ENCODE results near the gene EVX1.

The EVX1 gene

DNA sequence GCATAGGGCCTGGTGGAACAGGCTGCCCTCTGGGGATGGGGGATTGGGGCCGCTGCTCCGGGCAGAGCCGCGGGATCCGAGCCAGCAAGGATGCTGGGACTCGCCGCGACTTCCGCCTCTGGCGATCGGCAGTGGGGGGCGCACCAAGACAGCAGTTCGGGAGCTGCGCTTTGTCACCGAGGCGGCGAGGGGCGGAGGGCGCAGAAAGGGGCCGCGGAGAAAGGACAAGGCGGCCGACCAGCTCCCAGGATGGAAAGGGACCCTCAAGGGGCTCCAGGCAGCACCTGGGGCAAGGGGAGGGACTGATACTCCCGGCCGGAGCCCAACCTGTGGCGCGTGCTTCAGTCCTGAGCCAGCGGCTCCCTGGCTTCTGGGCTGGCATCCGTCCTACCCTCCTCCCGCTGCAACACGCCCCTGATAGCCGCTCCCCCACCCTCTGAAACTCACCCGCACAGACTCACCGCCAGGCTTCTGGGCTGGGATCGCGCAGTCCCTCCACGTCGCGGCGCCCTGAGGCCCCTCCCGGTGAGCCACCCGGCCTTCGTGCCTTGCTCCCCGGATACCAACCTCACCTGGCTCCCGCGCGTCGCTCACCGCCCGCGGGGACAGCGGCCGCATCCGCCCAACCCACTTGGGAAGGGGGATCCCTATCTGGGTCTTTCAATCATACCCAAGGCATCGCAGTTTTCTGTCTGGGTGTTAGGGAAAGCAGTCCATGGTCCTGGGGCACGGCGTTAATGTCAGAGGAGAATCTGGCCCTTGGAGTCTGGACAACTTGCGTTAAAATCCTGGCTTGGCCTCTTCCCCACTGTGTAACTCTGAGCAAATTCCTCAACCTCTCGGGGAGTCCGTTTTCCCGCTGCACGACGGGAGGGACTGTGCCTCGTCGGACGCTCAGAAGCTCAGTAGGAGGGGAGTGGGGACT is 7.0 kb upstream of the EVX1 start:
- DNase-seq (ENCODE audit: low read depth) = no peak

DNA sequence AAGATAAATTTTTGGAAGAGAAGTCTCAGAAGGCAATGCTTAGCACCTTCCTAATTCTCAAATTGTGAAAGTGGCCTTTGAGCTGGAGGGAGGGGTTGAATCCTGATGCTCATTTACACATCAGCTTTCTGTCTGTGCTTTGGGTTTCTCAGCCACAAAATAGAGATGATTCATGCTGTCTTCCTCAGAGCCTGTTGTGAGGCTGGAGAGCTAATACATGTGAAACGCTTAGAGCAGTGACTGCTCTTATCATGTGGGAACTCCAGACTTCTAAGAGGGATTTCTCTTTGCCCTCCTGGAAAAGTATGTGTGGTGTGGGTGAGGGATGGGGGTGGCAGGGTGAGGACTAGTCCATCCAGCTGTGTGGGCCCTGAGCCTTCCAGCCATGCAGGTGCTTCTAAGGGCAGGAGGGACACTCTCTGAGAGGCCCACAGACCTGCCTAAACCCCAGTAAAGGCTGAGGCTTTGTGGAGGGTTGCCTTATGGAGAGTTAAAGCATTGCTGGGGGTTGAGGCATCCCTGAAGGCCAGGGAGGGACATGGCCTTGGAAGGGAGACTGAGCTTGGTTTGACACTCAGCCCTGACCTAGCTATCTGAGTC is 4.8 kb upstream of the EVX1 start:
- DNase-seq (ENCODE audit: low read depth) = no peak

DNA sequence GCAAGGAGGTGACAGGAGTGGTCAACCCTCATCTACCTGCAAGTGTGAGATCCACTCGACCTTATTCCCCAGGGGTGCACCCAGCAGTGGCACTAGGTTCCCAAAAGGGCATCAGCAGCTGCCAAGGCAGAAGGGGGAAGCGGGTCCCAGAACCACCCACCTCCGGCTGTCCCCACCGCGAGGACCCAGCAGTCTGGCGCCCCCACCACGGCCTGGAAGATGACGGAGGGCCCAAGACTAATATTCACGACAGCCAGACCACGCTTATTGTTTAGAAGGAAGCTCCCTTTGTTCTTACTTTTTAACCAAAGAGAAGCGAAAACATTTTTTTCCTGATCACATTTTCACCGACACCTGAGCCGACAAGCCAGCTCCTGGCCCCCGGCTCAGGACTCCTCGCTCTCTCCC is 3.6 kb upstream of the EVX1 start:
- no peak for DNase-seq (ENCODE audit: low read depth)

DNA sequence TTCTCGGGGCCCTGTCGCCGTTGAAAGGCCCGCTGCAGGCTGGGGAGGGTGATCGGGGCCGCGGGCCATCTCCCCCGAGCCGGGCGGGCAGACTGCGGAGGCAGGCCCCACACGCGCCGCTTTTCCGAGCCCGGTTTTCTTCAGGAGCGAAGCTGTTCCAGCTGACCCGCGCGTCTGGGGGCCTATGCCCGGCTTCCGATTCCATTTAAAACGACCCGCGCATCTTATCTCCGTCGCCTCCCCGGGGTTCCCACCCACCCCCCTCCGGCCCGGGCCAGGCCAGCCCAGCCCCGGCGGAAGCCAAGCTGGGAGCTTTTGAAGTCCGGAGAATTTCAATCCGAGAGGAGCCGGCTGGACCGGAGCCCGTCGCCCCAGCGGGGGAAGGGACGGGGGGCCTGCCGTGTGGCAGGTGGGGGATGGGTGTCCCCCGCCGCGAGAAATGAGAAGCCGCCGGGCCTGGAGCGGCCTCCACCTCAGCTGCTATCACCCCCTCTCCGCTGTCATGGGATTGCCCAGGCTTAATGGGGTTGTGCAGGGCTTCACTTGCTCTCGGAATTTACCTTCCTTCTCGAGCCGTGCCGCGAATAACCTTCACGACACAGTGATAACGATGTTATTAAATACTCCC is 3.1 kb upstream of the EVX1 start:
- no peak for DNase-seq (ENCODE audit: low read depth)

DNA sequence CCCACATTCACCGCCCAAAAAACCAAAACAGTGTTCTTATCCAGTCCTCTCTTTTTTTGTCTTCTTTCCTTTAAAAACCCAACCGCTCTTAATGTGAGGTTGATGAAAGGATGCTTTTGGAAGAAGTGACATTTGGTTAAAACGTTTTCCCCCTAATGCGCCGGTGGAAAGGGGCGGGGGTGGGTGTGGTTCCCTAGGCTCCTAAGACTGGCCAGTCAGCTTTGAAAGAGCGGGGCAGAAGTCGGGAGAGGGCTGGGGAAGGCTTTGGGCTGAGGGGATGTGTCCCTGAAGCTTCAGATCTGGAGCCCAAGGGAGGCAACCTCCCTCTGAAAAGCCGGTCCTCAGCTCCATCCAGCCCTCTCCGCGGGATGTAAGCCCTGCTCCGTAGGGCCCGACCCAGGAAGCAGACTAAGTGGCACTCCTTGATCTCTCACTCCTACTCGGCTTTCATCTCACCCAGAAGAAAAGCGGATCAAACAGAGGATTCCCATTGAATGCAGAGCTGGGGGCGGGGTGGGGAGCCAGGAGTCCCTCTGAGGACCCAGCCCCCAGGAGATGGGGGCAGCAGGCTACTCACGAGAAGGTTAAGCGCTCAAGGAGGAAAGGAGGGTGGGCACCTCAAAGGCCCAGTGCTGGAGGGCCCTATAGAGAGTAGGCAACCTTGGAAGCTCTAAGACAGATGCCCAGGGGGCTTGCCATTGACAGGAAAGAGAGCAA is 2.4 kb upstream of the EVX1 start:
- DNase-seq (ENCODE audit: low read depth) = no peak

DNA sequence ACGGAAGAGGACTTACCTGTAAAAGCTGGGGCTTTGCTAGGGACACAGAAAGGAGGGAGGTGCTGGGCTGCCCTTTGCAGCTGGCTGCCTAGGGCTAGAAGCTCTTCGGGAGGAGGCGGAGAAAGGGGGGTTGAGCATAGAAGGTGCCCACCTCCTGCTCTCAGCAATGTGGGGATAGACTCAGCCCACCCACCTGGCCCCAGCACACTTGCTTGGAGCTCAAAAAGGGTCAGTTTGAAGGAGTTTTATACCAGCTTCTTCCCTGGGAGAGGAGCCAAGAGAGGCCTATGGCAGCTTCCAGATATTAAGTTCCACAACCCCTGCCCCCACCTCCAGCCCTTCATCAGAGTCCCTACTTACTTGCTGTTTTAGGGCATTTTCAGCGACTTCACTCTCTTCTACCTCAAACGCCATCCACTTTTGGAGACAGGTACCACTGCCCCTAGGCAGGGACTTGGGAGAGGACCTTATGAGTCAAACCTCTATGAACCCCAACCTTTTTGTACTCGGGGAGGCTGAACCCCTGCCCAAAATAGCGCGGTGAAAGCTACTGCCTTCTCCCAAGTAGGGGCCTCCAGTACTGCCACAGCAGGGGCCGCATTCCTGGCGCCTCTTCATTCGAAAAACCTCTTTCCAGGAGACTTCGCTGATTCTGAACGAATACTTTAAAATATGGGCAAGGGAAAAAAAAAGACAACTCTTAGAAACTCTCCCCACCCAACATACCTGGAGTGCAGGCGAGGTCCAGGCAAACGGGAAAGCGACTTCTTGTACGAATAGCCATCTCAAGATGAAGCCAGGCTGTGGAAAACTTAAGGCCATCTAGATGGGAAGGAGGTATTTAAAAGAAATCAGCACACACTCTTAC is 1.2 kb upstream of the EVX1 start:
- DNase-seq (ENCODE audit: low read depth) = no peak

DNA sequence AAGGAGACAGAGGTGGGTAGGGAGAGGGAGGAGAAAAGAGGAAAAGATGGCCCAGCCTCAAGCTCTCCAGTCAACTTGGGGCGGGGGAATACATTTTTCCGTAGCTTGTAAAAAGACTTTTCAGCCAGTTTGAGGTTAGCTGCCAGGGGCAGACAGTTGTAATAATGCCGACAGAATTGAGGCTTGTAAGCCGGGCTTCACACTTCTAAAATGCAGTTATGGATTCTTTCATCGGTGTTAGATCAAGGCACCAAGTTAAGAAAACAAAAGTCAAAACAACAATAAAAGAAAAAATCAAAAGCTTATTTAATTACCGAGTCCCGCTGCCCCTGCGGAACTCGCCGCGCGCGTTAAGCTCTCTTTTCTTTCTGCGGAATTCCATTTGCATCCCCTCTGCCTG is 448 bp upstream of the EVX1 start:
- DNase-seq (ENCODE audit: low read depth) = no peak

DNA sequence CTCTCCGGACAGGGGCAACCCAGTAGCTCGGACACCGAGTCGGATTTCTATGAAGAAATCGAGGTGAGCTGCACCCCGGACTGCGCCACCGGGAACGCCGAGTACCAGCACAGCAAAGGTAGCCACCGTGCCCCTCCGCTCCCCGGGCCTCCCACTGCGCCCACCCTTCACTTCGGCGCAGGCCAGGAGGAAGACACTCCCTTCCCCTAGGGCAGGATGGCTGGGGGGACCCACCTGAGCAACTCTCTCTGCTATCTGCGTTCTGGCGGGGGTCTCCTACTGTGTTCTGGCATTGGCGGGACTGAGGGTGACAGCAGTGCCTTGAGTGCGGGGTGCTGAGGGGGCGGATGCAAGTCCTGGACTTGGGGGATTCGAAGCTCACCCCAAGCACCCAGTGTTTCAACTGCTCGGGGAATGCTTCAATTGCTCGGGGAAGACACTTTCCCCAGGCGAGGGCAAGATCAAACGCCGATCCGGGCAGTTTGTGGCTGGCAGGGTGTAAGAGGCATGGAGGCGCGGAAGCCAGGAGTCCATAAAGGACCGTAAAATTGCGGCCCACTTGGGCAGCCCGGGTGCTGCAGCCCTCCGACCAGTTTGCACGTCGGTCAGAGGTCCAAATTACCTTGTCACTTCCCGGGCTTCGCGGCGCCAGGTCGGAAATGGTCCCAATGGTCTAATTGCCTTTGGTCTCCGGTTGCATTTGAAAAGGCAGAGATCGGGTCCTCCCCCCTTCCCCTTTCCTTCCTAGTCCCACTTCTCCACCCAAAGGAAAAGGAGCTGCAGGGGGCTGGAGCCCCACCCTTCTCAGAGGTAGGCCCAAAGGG is 950 bp downstream of the EVX1 start:
- no peak for DNase-seq (ENCODE audit: low read depth)

DNA sequence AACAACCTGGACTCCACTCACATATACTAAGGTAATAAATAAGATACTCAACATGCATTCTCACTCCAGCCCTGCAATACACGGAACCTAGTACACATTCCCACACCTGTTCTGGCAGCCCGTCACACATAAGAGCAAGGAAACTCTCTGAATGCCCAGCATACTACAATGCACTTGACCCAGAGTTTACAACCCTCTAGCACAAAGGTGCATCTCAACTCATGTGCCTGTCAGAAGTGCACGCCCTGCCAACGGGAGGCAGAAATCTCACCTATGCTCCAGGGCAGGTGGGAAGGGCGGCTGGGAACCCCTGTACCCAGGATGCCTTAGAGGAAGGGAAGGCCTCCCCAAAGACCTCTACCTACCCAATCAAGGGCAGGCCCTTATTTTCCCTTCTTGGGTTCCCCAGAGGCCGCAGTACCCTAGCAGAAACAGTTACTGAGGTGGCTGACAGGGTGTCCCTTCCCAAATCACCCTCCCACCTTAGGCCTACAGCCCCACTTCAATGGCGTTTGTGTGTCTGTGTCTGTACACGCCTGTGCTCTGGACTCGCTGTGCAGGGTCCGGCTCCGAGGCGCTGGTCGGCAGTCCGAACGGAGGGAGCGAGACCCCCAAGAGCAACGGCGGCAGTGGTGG is 2.0 kb downstream of the EVX1 start:
- DNase-seq (ENCODE audit: low read depth) = no peak

DNA sequence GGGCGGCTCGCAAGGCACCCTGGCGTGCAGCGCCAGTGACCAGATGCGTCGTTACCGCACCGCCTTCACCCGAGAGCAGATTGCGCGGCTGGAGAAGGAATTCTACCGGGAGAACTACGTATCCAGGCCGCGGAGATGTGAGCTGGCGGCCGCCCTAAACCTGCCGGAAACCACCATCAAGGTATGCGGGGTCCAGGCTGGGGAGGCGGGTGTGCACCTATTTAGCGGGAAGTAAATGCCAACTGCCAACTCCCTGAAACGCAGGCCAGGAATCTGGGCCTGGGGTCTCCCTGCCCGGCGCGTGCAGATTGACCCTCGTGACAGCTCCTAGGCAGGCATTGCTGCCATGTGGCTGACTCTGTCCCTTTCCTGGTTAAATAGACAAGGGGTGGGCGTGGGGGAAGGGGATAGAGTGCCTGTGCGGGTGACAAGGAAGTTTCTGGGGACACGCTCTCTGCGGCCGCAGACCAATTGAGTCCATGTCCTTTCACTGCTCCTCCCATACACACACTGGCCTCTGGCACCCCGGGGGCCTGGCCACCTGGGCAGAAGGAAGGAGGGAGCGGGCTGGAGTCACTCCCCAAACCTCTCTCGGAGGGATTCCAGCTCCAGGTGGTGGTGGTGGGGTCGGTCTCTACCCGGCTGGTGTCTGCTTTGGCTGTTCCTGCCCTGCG is 2.7 kb downstream of the EVX1 start:
- DNase-seq (ENCODE audit: low read depth) = no peak

DNA sequence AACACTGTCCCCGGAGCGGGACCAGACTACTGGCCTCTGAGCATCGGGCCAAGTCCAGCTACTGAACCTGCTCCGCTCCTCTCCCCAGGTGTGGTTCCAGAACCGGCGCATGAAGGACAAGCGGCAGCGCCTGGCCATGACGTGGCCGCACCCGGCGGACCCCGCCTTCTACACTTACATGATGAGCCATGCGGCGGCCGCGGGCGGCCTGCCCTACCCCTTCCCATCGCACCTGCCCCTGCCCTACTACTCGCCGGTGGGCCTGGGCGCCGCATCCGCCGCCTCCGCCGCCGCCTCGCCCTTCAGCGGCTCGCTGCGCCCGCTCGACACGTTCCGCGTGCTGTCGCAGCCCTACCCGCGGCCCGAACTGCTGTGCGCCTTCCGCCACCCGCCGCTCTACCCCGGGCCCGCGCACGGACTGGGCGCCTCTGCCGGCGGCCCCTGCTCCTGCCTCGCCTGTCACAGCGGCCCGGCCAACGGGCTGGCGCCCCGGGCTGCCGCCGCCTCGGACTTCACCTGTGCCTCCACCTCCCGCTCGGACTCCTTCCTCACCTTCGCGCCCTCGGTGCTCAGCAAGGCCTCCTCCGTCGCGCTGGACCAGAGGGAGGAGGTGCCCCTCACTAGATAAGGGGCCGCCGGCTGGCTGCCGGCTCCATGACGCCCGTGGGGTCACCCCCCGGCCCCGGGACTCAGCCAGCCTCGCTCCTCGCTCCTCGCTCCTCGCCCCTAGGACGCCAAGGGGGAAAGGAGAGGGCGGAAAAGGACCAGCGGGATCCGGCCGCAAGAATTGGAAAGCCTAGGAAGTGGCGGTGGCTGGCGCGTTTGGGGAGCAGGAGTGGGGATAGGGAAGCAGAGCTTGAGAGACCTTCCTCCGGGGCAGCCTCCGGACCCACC is 3.4 kb downstream of the EVX1 start:
- no peak for DNase-seq (ENCODE audit: low read depth)

DNA sequence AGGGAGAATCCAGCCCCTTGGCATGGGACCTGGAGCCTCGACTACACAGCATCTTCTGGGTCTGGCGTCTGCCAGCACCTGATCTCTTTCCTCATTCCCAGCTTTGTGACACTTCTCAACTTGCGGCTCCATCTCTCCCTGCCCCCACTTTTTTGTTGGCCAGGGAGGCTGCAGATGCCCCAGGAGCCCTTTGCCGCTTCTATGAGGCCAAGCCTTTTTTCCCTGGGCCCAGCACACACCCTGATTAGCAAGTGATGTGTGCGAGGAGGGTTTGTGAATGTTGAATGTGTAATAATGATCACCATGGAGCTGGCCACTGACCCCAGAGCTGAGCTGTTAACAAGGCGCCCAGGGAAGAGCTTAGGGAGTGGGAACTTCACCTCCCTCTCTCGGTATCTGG is 4.4 kb downstream of the EVX1 start:
- no peak for DNase-seq (ENCODE audit: low read depth)

DNA sequence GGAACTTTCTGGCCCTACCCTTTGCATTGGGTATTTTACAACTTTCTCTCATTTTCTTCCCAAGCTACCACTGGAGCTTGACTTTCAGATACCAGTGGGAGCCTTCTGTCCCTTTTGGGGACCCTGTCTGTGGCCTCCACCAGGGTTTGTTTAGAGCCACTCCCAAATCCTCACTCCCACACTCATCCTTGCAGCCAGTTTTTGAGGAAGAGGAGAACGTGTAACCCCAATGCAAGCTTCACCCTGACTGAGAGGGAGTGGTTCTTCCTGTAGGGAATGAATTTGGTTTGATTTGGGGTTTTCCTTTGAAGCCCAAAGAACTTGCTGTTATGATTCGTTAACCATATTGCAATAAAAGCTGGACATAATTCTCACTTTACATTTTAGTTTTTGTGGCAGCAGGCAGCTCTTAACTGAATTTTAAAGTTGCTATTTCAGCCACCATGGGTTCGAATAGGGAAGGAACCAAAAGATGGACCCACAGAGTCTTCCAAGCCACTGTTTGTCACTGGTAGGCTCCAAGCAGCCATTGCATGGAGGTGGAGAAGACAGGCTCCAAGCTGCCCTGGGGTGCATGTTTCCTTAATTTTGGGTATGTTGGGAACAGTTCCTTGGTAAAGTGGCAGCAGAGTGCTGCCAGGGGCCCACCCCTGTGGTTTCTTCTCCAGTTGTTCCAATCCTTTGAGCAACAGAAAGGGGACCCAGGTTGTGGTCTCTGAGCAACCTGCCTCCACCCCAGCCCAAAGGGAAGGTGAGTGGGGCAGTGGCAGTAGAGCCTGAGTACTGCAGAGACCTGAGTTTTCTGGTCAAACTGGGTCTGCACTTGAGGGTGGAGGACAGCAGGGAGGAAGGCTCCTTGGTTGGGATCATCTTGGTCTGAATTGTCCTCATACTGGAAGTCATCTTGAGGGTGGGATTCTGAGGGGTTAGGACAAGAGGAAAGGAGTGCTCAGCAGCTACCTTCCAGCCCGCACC is 5.1 kb downstream of the EVX1 start:
- DNase-seq (ENCODE audit: low read depth) = no peak

DNA sequence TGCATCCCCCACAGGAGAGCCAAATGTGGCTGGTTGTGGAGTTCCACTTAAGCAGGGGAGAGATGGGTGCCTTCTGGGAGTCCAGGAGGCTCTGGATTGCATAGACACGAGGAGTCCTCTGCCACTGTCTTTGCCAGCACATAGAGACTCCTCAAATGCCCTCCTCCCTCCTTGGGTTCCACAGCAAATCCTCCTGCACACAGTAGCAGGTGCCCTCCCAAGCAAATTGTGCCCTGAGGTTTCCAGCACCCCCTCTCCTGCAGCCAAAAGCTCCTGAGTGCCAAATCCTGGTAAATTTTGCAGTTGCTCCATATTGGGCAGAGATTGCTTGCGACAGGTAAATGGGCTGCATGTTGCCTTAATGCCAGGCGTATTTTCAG is 5.8 kb downstream of the EVX1 start:
- no peak for DNase-seq (ENCODE audit: low read depth)

DNA sequence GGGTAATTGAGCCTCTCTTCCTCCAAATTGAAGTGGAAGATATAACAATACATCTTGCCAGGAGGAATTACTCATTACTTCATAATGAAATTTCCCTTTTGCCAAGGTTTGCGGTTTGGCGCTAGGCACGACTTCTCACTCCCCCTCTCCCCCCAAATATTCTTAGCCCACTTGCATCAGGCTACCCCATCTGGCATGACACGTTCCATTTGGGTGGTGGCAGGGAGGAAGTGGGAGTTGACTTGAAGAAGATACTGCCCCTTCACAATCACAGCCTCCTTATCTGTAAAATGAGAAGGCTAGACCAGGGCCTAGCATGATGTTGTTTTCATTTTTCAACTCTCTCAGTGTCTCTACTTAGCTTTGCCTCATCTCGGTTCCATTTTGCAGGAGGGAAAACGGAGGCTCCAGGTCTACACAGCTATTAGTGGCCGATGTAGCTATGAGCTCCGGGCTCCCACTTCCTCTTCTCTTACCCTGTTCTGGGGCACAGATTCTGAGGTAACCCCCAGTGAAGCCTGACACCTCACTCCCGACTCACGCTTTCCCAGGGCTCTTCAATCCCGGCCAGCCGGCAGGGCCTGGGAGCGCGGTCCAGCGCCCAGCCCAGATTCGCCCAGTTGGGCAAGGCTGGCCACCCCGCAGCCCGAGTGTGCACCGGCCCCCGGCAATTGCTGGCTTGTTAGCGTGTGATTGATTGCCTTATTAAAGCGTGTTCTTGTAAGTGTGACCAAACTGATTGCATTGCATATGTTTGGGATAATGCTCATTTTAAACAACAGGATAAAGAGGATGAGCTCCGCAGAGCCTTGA is 6.5 kb downstream of the EVX1 start:
- DNase-seq (ENCODE audit: low read depth) = no peak

DNA sequence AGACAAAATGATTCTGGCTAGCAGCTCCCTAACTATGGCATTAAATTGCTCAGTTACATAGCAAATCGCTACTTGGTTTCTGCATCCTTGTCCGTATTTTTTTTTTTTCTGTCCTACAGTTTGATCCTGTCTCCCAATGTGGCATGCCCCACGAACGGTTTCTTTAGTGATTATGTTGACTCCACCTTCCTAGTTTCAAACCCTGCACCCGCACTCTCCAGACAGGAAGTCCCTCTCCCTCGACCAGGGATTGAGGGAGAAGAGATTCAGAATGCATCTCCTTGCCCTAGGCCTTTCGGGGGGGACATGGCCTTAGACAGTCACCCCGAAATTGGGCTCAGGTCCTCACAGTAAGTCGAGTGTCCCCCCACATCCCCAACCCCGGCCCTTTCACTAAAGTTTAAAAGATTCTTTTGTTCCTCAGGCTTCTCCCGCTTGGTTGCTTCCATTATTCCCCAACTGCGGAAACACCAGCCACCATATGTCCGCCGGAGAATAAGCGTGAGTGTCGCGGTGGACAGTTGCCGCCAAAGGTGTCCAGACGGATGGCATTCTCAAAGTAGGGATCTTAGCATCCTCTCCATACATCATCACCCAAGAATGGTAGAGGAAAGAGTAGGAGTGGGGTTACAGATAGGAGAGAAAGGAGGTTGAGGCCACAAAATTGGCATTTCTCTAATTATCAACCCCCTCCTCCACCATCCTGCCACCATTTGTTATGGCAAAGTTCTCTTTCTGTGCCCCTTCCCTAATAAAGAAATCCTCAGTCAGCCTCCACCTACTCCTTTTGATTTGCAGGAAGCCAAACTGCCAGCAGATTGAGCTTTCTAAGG is 7.3 kb downstream of the EVX1 start:
- DNase-seq (ENCODE audit: low read depth) = no peak

All from activated T-cell treated with anti-CD3 and anti-CD28 coated beads for 48 hours (primary cell).